NOMO-1 (cell line): ENCODE results near the gene MS4A4A.
"Not testable (repeated sequence)": the region's sequence is repeated elsewhere in the genome, so short reads cannot be mapped to it uniquely, and the experiment has no call there.

Source experiments
- DNase-seq, 2 experiments: peaks; one replicate each; lab custom pipeline; 2025; ENCODE audit not compliant: unreplicated experiment in 2 of 2; lab: John Stamatoyannopoulos, UW

Gene MS4A4A

GRCh38 chr11:60301178-60301577 lies 20.7 kb downstream of the MS4A4A start:
- DNase-seq = no peak

GRCh38 chr11:60301884-60302283 lies 21.4 kb downstream of the MS4A4A start:
- not testable (repeated sequence) for DNase-seq

- no peak for DNase-seq
Observed at GRCh38 chr11:60303661-60304060, 23.2 kb downstream of the MS4A4A start.

GRCh38 chr11:60305906-60306619 lies 25.6 kb downstream of the MS4A4A start:
- DNase-seq = no peak

- DNase-seq = no peak
Observed at GRCh38 chr11:60307507-60308195, 27.2 kb downstream of the MS4A4A start.

GRCh38 chr11:60310407-60310998 lies 30.0 kb downstream of the MS4A4A start:
- peak in 1 of 2 experiments; percentile 9 for DNase-seq

- DNase-seq = no peak
Observed at GRCh38 chr11:60314635-60315321, 34.3 kb downstream of the MS4A4A start.

- DNase-seq = no peak
Observed at GRCh38 chr11:60315871-60316270, 35.4 kb downstream of the MS4A4A start.

- no peak for DNase-seq
Observed at GRCh38 chr11:60316317-60316716, 35.9 kb downstream of the MS4A4A start.

GRCh38 chr11:60318726-60319125 lies 38.3 kb downstream of the MS4A4A start:
- no peak for DNase-seq

- DNase-seq = no peak
Observed at GRCh38 chr11:60321051-60321450, 40.6 kb downstream of the MS4A4A start.

GRCh38 chr11:60326955-60327354 lies 46.5 kb downstream of the MS4A4A start, which contains the start of gene MS4A6E:
TSS of gene MS4A6E (plus strand) at chr11:60327255. CDS start at chr11:60334896, 7,641 bp downstream.
- no peak for DNase-seq

GRCh38 chr11:60328460-60328859 lies 48.0 kb downstream of the MS4A4A start:
- DNase-seq = no peak

GRCh38 chr11:60332846-60333245 lies 52.4 kb downstream of the MS4A4A start:
- peak in 1 of 2 experiments; percentile 10 for DNase-seq

- DNase-seq = peak; percentile 56 to 76
Observed at GRCh38 chr11:60334005-60334620, 53.6 kb downstream of the MS4A4A start.

- DNase-seq = peak in 1 of 2 experiments; percentile 40
Observed at GRCh38 chr11:60336767-60337391, 56.4 kb downstream of the MS4A4A start.

- no peak for DNase-seq
Observed at GRCh38 chr11:60338053-60338452, 57.6 kb downstream of the MS4A4A start.

- no peak for DNase-seq
Observed at GRCh38 chr11:60339356-60339755, 58.9 kb downstream of the MS4A4A start.

GRCh38 chr11:60343094-60343704 lies 62.7 kb downstream of the MS4A4A start:
- DNase-seq = peak; percentile 11 to 47

GRCh38 chr11:60344146-60344545 lies 63.7 kb downstream of the MS4A4A start:
- no peak for DNase-seq
